KG1 (cell line): ENCODE measurements around the gene DENND1B.

Source experiments
- DNase-seq: peaks from one replicate; lab custom pipeline; 2025; lab: John Stamatoyannopoulos, UW

DENND1B gene

GRCh38 chr1:197775282-197776262, at the start of gene DENND1B:
Gene DENND1B (minus strand): TSS chr1:197775480. CDS start chr1:197775155, 325 bp downstream.
- DNase-seq: peak; percentile 80

- no peak for DNase-seq
Observed at GRCh38 chr1:197814306-197814705, 39.0 kb upstream of the DENND1B start.

GRCh38 chr1:197813741-197814140, 38.5 kb upstream of the DENND1B start:
- no peak for DNase-seq

GRCh38 chr1:197811769-197812168, 36.5 kb upstream of the DENND1B start:
- DNase-seq: no peak

GRCh38 chr1:197810812-197811211, 35.5 kb upstream of the DENND1B start:
- DNase-seq: no peak

GRCh38 chr1:197808880-197809279, 33.6 kb upstream of the DENND1B start:
- DNase-seq: no peak

- no peak for DNase-seq
Observed at GRCh38 chr1:197807739-197808453, 32.6 kb upstream of the DENND1B start.

- no peak for DNase-seq
Observed at GRCh38 chr1:197807216-197807615, 31.9 kb upstream of the DENND1B start.

- no peak for DNase-seq
Observed at GRCh38 chr1:197806718-197807117, 31.4 kb upstream of the DENND1B start.

- no peak for DNase-seq
Observed at GRCh38 chr1:197801684-197802083, 26.4 kb upstream of the DENND1B start.

GRCh38 chr1:197801111-197801482, 25.8 kb upstream of the DENND1B start:
- DNase-seq: no peak

- no peak for DNase-seq
Observed at GRCh38 chr1:197800379-197801110, 25.3 kb upstream of the DENND1B start.

GRCh38 chr1:197799271-197799670, 24.0 kb upstream of the DENND1B start:
- DNase-seq: no peak

- no peak for DNase-seq
Observed at GRCh38 chr1:197798492-197798891, 23.2 kb upstream of the DENND1B start.

- no peak for DNase-seq
Observed at GRCh38 chr1:197797010-197797409, 21.7 kb upstream of the DENND1B start.

- no peak for DNase-seq
Observed at GRCh38 chr1:197788741-197789739, 13.8 kb upstream of the DENND1B start.

- no peak for DNase-seq
Observed at GRCh38 chr1:197787623-197788536, 12.6 kb upstream of the DENND1B start.

GRCh38 chr1:197787056-197787455, 11.8 kb upstream of the DENND1B start:
- DNase-seq: no peak

- DNase-seq: no peak
Observed at GRCh38 chr1:197786280-197786679, 11.0 kb upstream of the DENND1B start.

- DNase-seq: no peak
Observed at GRCh38 chr1:197783510-197783948, 8.2 kb upstream of the DENND1B start.
